T-cell (primary cell): ENCODE data around the gene LDLRAD4. TPM values are rescaled to one million over a fixed set of nuclear protein-coding genes. Genes with fewer than 3 reads are reported as not detected.

Experiments
- ATAC-seq, 4 experiments: fragments of 200-7000 bp in 3 of 4; fragments of 150-1000 bp in 1 of 4; cut with Tn5 transposase; replicated peaks in 1 of 4; 1 replicate in 3 of 4; 2 replicates in 1 of 4; pipeline ENCODE4 v1.10.0; 2021; ENCODE audit warnings: moderate library complexity in 3 of 4, mild to moderate bottlenecking in 2 of 4, moderate number of reproducible peaks in 1 of 4
- CTCF ChIA-PET, 2 donors: fragments of 300-600 bp; sonication (Branson Sonifier 250); formaldehyde crosslinking; loops; one replicate each; lab custom pipeline; 2022; ENCODE audit warnings: antibody characterized with exemption in 2 of 2; lab: Charles Lee
- POLR2A ChIA-PET, 2 donors: fragments of 300-600 bp; sonication (Branson Sonifier 250); formaldehyde crosslinking; loops; one replicate each; lab custom pipeline; 2022; ENCODE audit warnings: antibody characterized with exemption in 2 of 2; lab: Charles Lee
- DNase-seq, 35 experiments: peaks; one replicate each; pipeline versions ENCODE4 v3.0.0 to v3.0.0-alpha.2; 2013 to 2023
- H3K27ac ChIP-seq: one replicate; pipeline ENCODE4 v1.5.1; 2013; ENCODE audit warnings: low read length
- H3K27me3 ChIP-seq, 2 experiments: replicated peaks in 1 of 2; 1 replicate in 1 of 2; 2 replicates in 1 of 2; pipeline versions ENCODE4 v1.6.1 to v1.7.0; 2013; ENCODE audit warnings: low read length in 1 of 2, mixed read lengths in 1 of 2; ENCODE audit not compliant: control insufficient read depth in 2 of 2, insufficient read depth in 2 of 2; ENCODE audit errors: extremely low read depth in 1 of 2
- H3K36me3 ChIP-seq, 2 donors: 1 replicate in 1 of 2; 2 replicates in 1 of 2; pipeline versions ENCODE4 v1.6.1 to v1.7.0; 2013; ENCODE audit warnings: low read length in 1 of 2; ENCODE audit not compliant: control insufficient read depth in 2 of 2, insufficient read depth in 1 of 2; ENCODE audit errors: extremely low read depth in 1 of 2
- H3K4me1 ChIP-seq, 2 experiments: 1 replicate in 1 of 2; 2 replicates in 1 of 2; pipeline versions ENCODE4 v1.6.1 to v1.7.0; 2013; ENCODE audit warnings: low read length in 2 of 2, mixed read lengths in 1 of 2; ENCODE audit not compliant: insufficient read depth in 2 of 2, control insufficient read depth in 1 of 2; ENCODE audit errors: extremely low read depth in 1 of 2
- H3K4me3 ChIP-seq, 2 donors: 1 replicate in 1 of 2; 2 replicates in 1 of 2; pipeline versions ENCODE4 v1.5.1 to v1.7.0; 2013; ENCODE audit warnings: mild to moderate bottlenecking in 2 of 2, low read length in 1 of 2, moderate library complexity in 1 of 2; ENCODE audit not compliant: control insufficient read depth in 1 of 2; ENCODE audit errors: extremely low read depth in 1 of 2
- H3K9me3 ChIP-seq: 2 replicates; pipeline ENCODE4 v1.7.0; 2013
- H3K27ac Mint-ChIP-seq, 2 donors: one replicate each; pipeline ENCODE4 v1.8.0; 2020 to 2021; ENCODE audit warnings: mild to moderate bottlenecking in 2 of 2, mixed read lengths in 2 of 2
- H3K27me3 Mint-ChIP-seq, 2 donors: one replicate each; pipeline ENCODE4 v1.8.0; 2021 to 2022; ENCODE audit warnings: mixed read lengths in 2 of 2
- H3K36me3 Mint-ChIP-seq: one replicate; pipeline ENCODE4 v1.8.0; 2021; ENCODE audit warnings: mixed read lengths
- H3K4me1 Mint-ChIP-seq, 3 donors: one replicate each; pipeline ENCODE4 v1.8.0; 2020 to 2022; ENCODE audit warnings: mixed read lengths in 3 of 3, mild to moderate bottlenecking in 1 of 3
- H3K4me3 Mint-ChIP-seq, 3 donors: one replicate each; pipeline ENCODE4 v1.8.0; 2020 to 2022; ENCODE audit warnings: mild to moderate bottlenecking in 3 of 3, mixed read lengths in 3 of 3, moderate library complexity in 3 of 3
- H3K9me3 Mint-ChIP-seq, 3 donors: one replicate each; pipeline ENCODE4 v1.8.0; 2020 to 2022; ENCODE audit warnings: mixed read lengths in 3 of 3
- WGBS: methylation state at CpG from one replicate; pipeline ENCODE4 v1.1.5; 2013; ENCODE audit warnings: missing lambda C conversion rate; ENCODE audit not compliant: insufficient coverage; 5-methylcytosine and 5-hydroxymethylcytosine counted together
- total RNA-seq, 35 experiments: library from RNA in 6 of 35; stranded (reverse) in 6 of 35; fragments of 120-200 nt in 1 of 35; gene quantifications; one replicate each; pipeline versions ENCODE4 v1.2.1 to v1.2.4 and lab custom pipeline; 2013 to 2026

LDLRAD4 gene
- total RNA-seq, 5 donors from 2014 or later (not counting 1 experiment from before 2014, with no cell fraction given) = 57.6 to 80.8 (median 72.4) TPM

DNA sequence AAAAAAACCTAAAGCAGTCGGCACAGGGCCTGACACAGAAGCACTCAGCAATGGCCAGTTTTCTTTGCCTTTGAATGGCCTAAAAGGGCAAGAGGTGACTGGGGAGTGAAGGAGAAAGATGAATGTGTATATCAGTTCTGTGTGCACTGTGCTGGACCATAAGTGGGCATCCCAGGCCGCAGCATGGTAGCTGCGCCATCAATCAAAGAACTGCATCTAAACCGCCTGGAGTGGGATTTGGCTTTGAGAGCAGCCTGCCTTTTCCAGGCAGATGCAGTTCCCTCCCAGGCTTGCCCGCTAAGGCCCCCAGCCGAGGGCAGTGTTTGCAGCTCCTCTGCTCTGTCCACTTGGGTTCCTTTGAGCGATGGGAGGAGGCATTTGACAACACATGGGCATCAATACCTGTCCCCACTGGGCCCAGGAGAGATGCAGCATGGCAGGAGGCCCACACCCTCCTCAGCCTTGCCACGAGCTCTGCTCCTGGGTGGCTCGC is 363.7 kb downstream of the LDLRAD4 start:
- no peak for DNase-seq
- H3K9me3 ChIP-seq = no peaks in the 10 kb centered on the region
- H3K4me1 ChIP-seq = peaks cover 7 to 23% of the 10 kb centered on the region in 2 experiments
- H3K4me1 Mint-ChIP-seq = peaks cover 38 to 50% (median 45%) of the 10 kb centered on the region in 3 donors
- H3K27me3 Mint-ChIP-seq = no peaks in the 10 kb centered on the region
- ChIA-PET CTCF (interaction anchor here in 1 of 2 donors (0.7 kb wide), 1 partner anchor 12 kb away, joined by 3 read pairs; no protein-coding TSS in a partner anchor), POLR2A (no interaction called here)
- no peak overlapping the region for H3K27ac Mint-ChIP-seq
- no peak overlapping the region for H3K4me3 ChIP-seq
- H3K4me3 Mint-ChIP-seq = no peak overlapping the region
- no peak for ATAC-seq
- WGBS = 99% methylated on average over 9 of the region's 9 CpGs
- peaks cover 3 to 10% of the 10 kb centered on the region in 2 donors for H3K36me3 ChIP-seq
- H3K36me3 Mint-ChIP-seq = peaks cover 18% of the 10 kb centered on the region
- H3K9me3 Mint-ChIP-seq = no peaks in the 10 kb centered on the region
- no peaks in the 10 kb centered on the region for H3K27me3 ChIP-seq
- H3K27ac ChIP-seq = no peak overlapping the region

DNA sequence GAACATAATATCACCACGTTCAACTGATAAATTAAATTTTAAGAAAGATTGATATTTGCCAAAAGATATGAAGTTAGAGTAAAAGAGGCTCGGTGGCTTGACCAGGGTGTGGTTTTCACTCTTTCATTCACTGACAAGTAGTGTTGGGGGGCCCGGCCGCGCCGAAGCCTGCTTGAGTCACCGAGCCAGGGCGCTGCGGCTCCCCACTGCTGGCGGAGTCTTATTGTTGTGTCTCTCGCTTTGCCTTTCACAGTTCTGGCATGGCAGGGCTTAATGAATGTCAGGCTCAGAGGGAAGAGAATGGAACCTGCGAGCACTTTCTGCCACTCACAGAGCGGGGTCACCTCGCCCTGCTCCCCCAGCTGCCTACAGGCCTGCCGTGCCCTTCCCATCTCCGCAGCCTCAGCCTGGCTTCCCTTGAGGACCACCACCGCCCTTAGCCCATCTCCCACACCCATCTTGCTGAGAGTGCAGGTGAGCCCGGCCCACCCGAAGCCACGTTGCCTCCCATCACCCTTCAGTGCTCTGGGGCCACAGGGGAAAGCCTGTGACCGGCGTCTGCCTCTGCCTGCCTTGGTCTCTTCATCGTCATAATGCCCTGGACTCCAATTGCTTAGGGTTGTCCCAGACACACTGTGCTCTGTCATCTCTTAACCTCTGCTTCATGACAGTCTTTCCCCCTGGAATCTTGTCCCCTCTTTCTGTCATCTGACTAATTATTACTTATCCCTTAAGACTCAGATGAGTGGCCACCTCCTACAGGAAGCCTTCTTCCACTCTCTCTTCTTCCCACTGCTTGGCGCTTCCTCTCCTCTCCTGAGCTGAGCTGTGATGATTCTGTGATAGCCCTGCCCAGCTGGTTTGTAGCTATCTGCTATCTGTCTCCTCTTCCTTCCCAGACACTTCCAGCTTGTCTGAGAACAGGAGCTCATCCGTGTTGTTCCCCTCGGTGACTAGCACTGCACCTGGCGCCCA is 365.3 kb downstream of the LDLRAD4 start:
- H3K27me3 Mint-ChIP-seq = no peaks in the 10 kb centered on the region
- CTCF ChIA-PET = no interaction called here
- WGBS = 94% methylated on average over 24 of the region's 27 CpGs
- no peaks in the 10 kb centered on the region for H3K9me3 Mint-ChIP-seq
- Histone ChIP-seq H3K36me3 (peaks cover 3 to 10% of the 10 kb centered on the region in 2 donors), H3K9me3 (no peaks in the 10 kb centered on the region), H3K4me1 (peaks cover 7 to 11% of the 10 kb centered on the region in 2 experiments), H3K4me3 (no peak overlapping the region), H3K27ac (no peak overlapping the region), H3K27me3 (no peaks in the 10 kb centered on the region)
- no peak overlapping the region for H3K4me3 Mint-ChIP-seq
- DNase-seq = no peak
- peaks cover 21% of the 10 kb centered on the region for H3K36me3 Mint-ChIP-seq
- POLR2A ChIA-PET = no interaction called here
- H3K27ac Mint-ChIP-seq = no peak overlapping the region
- ATAC-seq = no peak
- peaks cover 23 to 49% (median 42%) of the 10 kb centered on the region in 3 donors for H3K4me1 Mint-ChIP-seq

DNA sequence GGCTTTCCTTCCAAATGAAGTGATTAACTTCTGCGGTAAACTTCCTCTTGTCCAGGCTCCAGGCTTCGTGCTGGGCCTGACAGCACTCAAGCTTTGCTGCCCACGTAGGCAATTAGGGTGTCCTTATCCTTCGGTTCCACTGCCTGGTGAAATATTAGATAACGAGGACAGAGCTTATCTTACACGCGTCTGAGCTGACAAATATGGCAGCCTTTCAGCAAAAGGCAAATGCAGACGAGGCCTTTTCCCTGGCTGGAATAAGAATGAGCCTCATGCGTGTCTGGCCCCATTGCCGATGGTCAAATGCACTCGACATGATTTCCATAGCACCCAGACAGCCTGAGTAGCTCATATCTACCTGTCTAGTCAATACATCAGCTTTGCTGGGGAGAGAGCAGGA is 366.3 kb downstream of the LDLRAD4 start:
- H3K4me3 ChIP-seq = no peak overlapping the region
- H3K27me3 ChIP-seq = no peaks in the 10 kb centered on the region
- Mint-ChIP-seq H3K27ac (no peak overlapping the region), H3K4me3 (no peak overlapping the region), H3K36me3 (peaks cover 21% of the 10 kb centered on the region), H3K9me3 (no peaks in the 10 kb centered on the region), H3K4me1 (peaks cover 26 to 47% (median 40%) of the 10 kb centered on the region in 3 donors), H3K27me3 (no peaks in the 10 kb centered on the region)
- WGBS = 88% methylated on average over 8 of the region's 11 CpGs
- no peak overlapping the region for H3K27ac ChIP-seq
- DNase-seq (no peak), ATAC-seq (no peak)
- CTCF ChIA-PET = no interaction called here
- H3K4me1 ChIP-seq = peaks cover 2 to 16% of the 10 kb centered on the region in 2 experiments
- H3K36me3 ChIP-seq = peaks cover 3 to 10% of the 10 kb centered on the region in 2 donors
- POLR2A ChIA-PET = no interaction called here
- no peaks in the 10 kb centered on the region for H3K9me3 ChIP-seq

DNA sequence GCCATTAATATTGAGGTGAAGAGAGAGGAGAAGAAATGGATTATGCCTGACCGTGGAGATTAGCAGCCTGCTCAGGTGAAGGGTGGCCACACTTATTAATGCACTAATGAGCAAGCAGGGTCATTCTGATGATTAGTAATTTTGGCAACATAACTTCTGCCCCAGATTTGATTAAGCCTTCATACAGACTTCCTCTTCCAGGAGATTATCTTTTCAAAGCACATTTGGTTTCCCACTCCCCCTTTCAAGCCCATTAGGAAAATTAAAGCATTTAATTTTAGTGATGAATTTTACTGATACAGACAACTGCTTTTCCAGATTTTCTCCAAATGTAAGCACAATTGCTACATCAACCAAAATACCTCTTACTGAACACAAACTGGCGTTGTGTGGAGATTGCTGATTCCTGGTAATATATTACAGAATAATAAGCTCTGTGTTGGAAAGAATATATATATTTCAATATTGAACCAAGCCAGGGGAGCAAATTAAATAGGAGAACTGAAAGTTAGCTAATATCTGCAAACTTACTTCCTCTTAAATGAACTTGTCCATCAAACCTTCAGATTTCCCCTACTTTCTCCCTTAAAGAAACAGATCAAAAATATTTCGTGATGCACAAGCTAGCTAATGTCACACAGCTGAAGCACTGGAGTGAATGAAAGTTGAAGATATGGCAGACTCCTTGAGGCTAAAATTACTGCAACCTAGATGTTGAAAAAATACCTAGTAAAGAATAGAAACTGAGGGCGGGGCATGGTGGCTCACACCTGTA is 367.0 kb downstream of the LDLRAD4 start:
- Histone ChIP-seq H3K27me3 (no peaks in the 10 kb centered on the region), H3K9me3 (no peaks in the 10 kb centered on the region), H3K4me3 (no peak overlapping the region), H3K4me1 (peaks cover 5 to 17% of the 10 kb centered on the region in 2 experiments), H3K36me3 (peaks cover 3 to 10% of the 10 kb centered on the region in 2 donors), H3K27ac (no peak overlapping the region)
- DNase-seq (no peak), ATAC-seq (no peak)
- H3K4me3 Mint-ChIP-seq = no peak overlapping the region
- no peak overlapping the region for H3K27ac Mint-ChIP-seq
- peaks cover 27 to 48% (median 42%) of the 10 kb centered on the region in 3 donors for H3K4me1 Mint-ChIP-seq
- H3K36me3 Mint-ChIP-seq = peaks cover 21% of the 10 kb centered on the region
- POLR2A ChIA-PET = no interaction called here
- CTCF ChIA-PET = interaction anchor here in 1 of 2 donors (0.6 kb wide), 1 partner anchor 49 kb away, joined by 3 read pairs; no protein-coding TSS in a partner anchor
- no peaks in the 10 kb centered on the region for H3K27me3 Mint-ChIP-seq
- no peaks in the 10 kb centered on the region for H3K9me3 Mint-ChIP-seq
- WGBS = 0% methylated on average over 1 of the region's 4 CpGs

DNA sequence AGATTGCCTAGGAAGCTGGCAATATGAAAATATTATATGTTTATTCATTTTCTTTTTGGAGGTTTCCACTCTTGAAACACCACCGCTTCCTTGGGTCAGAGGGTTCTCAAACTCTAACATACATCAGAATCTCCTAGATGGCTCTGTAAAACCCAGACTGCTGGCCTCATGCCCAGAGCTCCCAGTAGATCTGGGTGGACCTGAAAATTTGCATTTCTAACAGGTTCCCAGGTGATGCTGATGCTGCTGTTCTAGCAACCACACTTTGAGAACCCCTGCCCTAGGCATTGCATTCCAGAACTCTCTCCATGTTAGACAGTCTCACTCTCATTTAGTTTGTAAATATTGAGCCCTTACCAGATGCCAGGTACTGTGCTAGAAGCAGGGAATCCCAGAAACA is 368.4 kb downstream of the LDLRAD4 start:
- WGBS = no CpG with 5 or more reads among the region's 1 CpG

DNA sequence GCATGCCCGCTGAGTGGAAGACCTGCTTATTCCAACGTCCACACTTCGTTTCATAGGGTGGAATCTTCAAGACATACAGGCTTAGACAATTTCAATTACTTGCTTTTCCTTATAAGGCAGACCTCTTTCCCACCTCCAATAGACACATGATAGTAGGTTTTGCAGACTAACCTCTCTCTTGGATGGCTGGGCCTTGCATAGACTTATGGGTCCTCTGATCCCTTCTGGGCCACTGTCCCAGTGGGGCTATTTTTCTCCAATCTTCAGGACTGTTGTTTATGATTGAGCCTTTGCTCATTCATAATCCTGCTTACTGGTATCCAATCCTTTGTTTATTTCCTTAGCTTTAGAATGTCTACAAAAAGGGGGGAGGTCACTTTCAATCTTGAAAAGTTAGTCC is 368.9 kb downstream of the LDLRAD4 start:
- no peaks in the 10 kb centered on the region for H3K9me3 Mint-ChIP-seq
- H3K4me1 Mint-ChIP-seq = peaks cover 46 to 60% (median 56%) of the 10 kb centered on the region in 3 donors
- H3K36me3 ChIP-seq = peaks cover 3 to 6% of the 10 kb centered on the region in 2 donors
- no peak overlapping the region for H3K4me3 ChIP-seq
- H3K27me3 ChIP-seq = no peaks in the 10 kb centered on the region
- CTCF ChIA-PET = interaction anchor here in 1 of 2 donors (0.7 kb wide), 1 partner anchor 21 kb away, joined by 3 read pairs; no protein-coding TSS in a partner anchor
- H3K4me1 ChIP-seq = peaks cover 12 to 17% of the 10 kb centered on the region in 2 experiments
- H3K27ac Mint-ChIP-seq = peak overlapping the region in 1 of 2 donors; percentile 9
- H3K36me3 Mint-ChIP-seq = peaks cover 21% of the 10 kb centered on the region
- DNase-seq (no peak), ATAC-seq (no peak)
- 100% methylated on average over 1 of the region's 3 CpGs for WGBS
- H3K4me3 Mint-ChIP-seq = no peak overlapping the region
- H3K27me3 Mint-ChIP-seq = no peaks in the 10 kb centered on the region
- no peak overlapping the region for H3K27ac ChIP-seq
- H3K9me3 ChIP-seq = no peaks in the 10 kb centered on the region
- POLR2A ChIA-PET = no interaction called here

More for the DNA sequence above, 368.4 kb downstream of the LDLRAD4 start:
- no peaks in the 10 kb centered on the region for H3K9me3 Mint-ChIP-seq
- H3K27me3 Mint-ChIP-seq = no peaks in the 10 kb centered on the region
- H3K27ac ChIP-seq = no peak overlapping the region
- DNase-seq (no peak), ATAC-seq (no peak)
- peaks cover 3 to 10% of the 10 kb centered on the region in 2 donors for H3K36me3 ChIP-seq
- no peak overlapping the region for H3K27ac Mint-ChIP-seq
- H3K4me3 ChIP-seq = no peak overlapping the region
- H3K27me3 ChIP-seq = no peaks in the 10 kb centered on the region
- H3K9me3 ChIP-seq = no peaks in the 10 kb centered on the region
- POLR2A ChIA-PET = no interaction called here
- H3K4me3 Mint-ChIP-seq = no peak overlapping the region
- CTCF ChIA-PET = no interaction called here
- peaks cover 21% of the 10 kb centered on the region for H3K36me3 Mint-ChIP-seq
- H3K4me1 ChIP-seq = peaks cover 10 to 17% of the 10 kb centered on the region in 2 experiments
- peaks cover 41 to 57% (median 52%) of the 10 kb centered on the region in 3 donors for H3K4me1 Mint-ChIP-seq
